PC-9 (cell line): ENCODE data around the gene ZSWIM5.

Experiments used
- EZH2 ChIP-seq: fragments of 200-600 bp; sonication (generic); IDR thresholded peaks from 2 replicates; pipeline ENCODE4 v1.8.0; 2017; ENCODE audit warnings: antibody characterized with exemption, low read depth
- TF ChIP-seq, protein P1 (sequence below): fragments of 200-600 bp; sonication (generic); conservative IDR thresholded peaks from 2 replicates; pipeline ENCODE4 v1.6.1; 2017; ENCODE audit warnings: mixed run types, antibody characterized with exemption, mild to moderate bottlenecking, moderate library complexity

GRCh38 chr1:45141247-45142003 is 65.0 kb downstream of the ZSWIM5 start:
- TF ChIP-seq, protein P1, sequence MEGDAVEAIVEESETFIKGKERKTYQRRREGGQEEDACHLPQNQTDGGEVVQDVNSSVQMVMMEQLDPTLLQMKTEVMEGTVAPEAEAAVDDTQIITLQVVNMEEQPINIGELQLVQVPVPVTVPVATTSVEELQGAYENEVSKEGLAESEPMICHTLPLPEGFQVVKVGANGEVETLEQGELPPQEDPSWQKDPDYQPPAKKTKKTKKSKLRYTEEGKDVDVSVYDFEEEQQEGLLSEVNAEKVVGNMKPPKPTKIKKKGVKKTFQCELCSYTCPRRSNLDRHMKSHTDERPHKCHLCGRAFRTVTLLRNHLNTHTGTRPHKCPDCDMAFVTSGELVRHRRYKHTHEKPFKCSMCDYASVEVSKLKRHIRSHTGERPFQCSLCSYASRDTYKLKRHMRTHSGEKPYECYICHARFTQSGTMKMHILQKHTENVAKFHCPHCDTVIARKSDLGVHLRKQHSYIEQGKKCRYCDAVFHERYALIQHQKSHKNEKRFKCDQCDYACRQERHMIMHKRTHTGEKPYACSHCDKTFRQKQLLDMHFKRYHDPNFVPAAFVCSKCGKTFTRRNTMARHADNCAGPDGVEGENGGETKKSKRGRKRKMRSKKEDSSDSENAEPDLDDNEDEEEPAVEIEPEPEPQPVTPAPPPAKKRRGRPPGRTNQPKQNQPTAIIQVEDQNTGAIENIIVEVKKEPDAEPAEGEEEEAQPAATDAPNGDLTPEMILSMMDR, result no peak
- TF ChIP-seq EZH2, result no peak
